DOHH2 (cell line): ENCODE data around the gene NHP2.
"Not testable (repeated sequence)": the region's sequence is repeated elsewhere in the genome, so short reads cannot be mapped to it uniquely, and the experiment has no call there.

ENCODE experiments used
- H3F3A ChIP-seq: fragments of 200-600 bp; sonication (generic), shearing (Covaris generic); 2 replicates; pipeline ENCODE4 v1.6.0; 2016; ENCODE audit warnings: antibody characterized with exemption, mild to moderate bottlenecking; ENCODE audit not compliant: control insufficient read depth, insufficient read depth
- H3K27ac ChIP-seq: fragments of 200-600 bp; sonication (generic); 2 replicates; pipeline ENCODE4 v1.5.1; 2014; ENCODE audit warnings: low read depth, mild to moderate bottlenecking, low read length, moderate library complexity
- H3K27me3 ChIP-seq: fragments of 200-600 bp; sonication (generic); 2 replicates; pipeline ENCODE4 v1.6.1; 2014; ENCODE audit warnings: mild to moderate bottlenecking, low read length, mixed read lengths; ENCODE audit not compliant: control insufficient read depth
- H3K36me3 ChIP-seq: fragments of 200-600 bp; sonication (generic); 2 replicates; pipeline ENCODE4 v1.6.1; 2014; ENCODE audit warnings: mild to moderate bottlenecking, low read length, moderate library complexity, mixed read lengths; ENCODE audit not compliant: control insufficient read depth
- H3K4me1 ChIP-seq: fragments of 200-600 bp; sonication (generic); 2 replicates; pipeline ENCODE4 v1.6.1; 2014; ENCODE audit warnings: mild to moderate bottlenecking, low read length, mixed read lengths; ENCODE audit not compliant: control insufficient read depth
- H3K4me2 ChIP-seq: fragments of 200-600 bp; sonication (generic); 2 replicates; pipeline ENCODE4 v1.6.0; 2014; ENCODE audit warnings: mild to moderate bottlenecking, low read length, moderate library complexity
- H3K4me3 ChIP-seq: fragments of 200-600 bp; sonication (generic); 2 replicates; pipeline ENCODE4 v1.5.1; 2014; ENCODE audit warnings: mild to moderate bottlenecking, low read length, mixed read lengths
- H3K79me2 ChIP-seq: fragments of 200-600 bp; sonication (generic); 2 replicates; pipeline ENCODE4 v1.6.1; 2014; ENCODE audit warnings: mild to moderate bottlenecking, low read length, mixed read lengths; ENCODE audit not compliant: control insufficient read depth
- H3K9me2 ChIP-seq: fragments of 200-600 bp; sonication (generic); replicated peaks from 2 replicates; pipeline ENCODE4 v1.6.1; 2014; ENCODE audit warnings: mild to moderate bottlenecking, low read length, mixed read lengths; ENCODE audit not compliant: control insufficient read depth
- H3K9me3 ChIP-seq: fragments of 200-600 bp; sonication (generic); 2 replicates; pipeline ENCODE4 v1.6.1; 2014; ENCODE audit warnings: antibody characterized with exemption, low read length, mixed read lengths; ENCODE audit not compliant: control insufficient read depth, insufficient read depth
- H4K20me1 ChIP-seq: fragments of 200-600 bp; sonication (generic); 2 replicates; pipeline ENCODE4 v1.6.0; 2014; ENCODE audit warnings: low read depth, mild to moderate bottlenecking, antibody characterized with exemption, low read length, moderate library complexity; ENCODE audit not compliant: control insufficient read depth, insufficient read depth
- EZH2phosphoT487 ChIP-seq: fragments of 200-600 bp; sonication (generic); IDR thresholded peaks from 2 replicates; pipeline ENCODE4 v1.6.1; 2017; ENCODE audit warnings: borderline replicate concordance, mild to moderate bottlenecking, antibody characterized with exemption, low read length, moderate library complexity, mixed read lengths
- TF ChIP-seq, protein P1 (sequence below): fragments of 200-600 bp; sonication (generic); IDR thresholded peaks from one replicate; pipeline ENCODE4 v1.5.1; 2014; ENCODE audit warnings: antibody characterized with exemption, mild to moderate bottlenecking, low read depth, low read length; ENCODE audit not compliant: poor library complexity, severe bottlenecking

Gene NHP2

DNA sequence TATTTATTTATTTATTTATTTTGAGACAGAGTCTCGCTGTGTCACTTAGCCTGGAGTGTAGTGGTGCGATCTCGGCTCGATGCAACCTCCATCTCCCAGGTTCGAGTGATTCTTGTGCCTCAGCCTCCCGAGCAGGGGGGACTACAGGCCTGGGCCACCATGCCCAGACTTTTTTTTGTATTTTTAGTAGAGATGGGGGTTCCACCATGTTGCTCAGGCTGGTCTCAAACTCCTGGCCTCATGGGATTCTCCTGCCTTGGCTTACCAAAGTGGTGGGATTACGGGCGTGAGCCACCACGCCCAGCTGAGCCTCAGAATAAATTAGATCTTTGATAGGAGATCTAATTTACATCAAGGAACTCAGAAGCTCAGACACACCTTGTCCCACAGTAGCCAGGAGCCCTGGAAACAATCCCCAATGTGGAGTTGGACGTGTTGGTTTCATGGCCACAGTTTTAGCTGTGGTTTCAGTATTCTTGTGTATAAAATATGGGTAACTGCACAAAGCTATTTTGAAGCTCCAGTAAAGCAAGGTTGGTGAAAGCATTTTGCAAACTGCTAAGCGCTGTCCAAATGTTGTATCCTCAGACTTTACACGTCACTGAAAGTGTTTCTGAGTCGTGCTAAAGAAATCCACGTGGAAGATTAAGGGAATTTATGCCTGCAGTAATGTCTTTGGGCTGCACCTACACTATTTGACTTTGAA lies 47.7 kb upstream of the NHP2 start:
- TF ChIP-seq, protein P1, sequence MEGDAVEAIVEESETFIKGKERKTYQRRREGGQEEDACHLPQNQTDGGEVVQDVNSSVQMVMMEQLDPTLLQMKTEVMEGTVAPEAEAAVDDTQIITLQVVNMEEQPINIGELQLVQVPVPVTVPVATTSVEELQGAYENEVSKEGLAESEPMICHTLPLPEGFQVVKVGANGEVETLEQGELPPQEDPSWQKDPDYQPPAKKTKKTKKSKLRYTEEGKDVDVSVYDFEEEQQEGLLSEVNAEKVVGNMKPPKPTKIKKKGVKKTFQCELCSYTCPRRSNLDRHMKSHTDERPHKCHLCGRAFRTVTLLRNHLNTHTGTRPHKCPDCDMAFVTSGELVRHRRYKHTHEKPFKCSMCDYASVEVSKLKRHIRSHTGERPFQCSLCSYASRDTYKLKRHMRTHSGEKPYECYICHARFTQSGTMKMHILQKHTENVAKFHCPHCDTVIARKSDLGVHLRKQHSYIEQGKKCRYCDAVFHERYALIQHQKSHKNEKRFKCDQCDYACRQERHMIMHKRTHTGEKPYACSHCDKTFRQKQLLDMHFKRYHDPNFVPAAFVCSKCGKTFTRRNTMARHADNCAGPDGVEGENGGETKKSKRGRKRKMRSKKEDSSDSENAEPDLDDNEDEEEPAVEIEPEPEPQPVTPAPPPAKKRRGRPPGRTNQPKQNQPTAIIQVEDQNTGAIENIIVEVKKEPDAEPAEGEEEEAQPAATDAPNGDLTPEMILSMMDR: no peak
- no peak for TF ChIP-seq EZH2phosphoT487
- peaks cover 12% of the 10 kb centered on the region for H3K4me1 ChIP-seq
- H3K79me2 ChIP-seq: peaks cover 34% of the 10 kb centered on the region
- H3K9me2 ChIP-seq: no peaks in the 10 kb centered on the region
- H3K27me3 ChIP-seq: no peaks in the 10 kb centered on the region
- no peaks in the 10 kb centered on the region for H3K9me3 ChIP-seq
- peaks cover 17% of the 10 kb centered on the region for H3K36me3 ChIP-seq
- H3K4me2 ChIP-seq: no peak overlapping the region
- no peak overlapping the region for H3K4me3 ChIP-seq
- peaks cover 11% of the 10 kb centered on the region for H3F3A ChIP-seq
- H3K27ac ChIP-seq: no peak overlapping the region
- H4K20me1 ChIP-seq: peaks cover 11% of the 10 kb centered on the region

DNA sequence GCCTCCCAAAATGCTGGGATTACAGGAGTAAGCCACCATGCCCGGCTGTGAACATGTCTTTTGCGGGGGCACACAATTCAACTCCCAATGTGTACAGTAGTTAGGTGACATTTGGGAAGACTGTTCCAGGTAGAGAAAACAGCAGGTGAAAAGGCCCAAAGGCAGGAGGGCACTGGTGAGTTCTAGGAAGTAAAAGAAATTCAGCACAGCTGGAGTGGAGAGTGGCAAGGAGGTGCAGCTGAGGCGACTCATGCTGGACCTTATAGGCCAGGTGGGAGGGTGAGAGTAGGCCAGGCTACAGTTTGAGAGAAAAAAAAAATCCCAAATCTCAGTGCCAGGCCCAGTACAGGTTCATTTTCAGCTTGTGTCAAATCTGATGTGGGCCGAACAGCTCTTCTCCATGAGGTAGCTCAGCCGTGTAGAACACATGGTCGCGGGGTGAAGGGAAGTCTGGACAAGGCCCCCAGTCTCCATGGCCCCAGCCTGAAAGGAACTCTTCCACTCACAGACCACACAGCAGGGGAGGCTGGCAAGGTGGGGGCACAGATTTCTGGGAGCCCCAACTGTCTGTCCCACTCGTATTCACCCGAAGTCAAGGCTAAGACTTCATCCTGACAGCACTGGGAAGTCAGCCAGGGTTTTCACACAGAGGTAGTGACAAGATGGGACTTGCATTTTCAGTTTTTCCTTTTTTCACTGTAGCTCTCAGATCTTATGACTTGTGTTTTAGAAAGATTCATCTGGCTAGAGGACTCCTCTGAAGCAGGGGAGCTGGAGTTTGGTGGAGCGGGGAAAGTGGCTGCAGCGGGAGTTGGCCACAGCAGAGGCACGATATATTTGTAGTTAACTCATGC lies 46.1 kb upstream of the NHP2 start:
- peaks cover 7% of the 10 kb centered on the region for H3K27me3 ChIP-seq
- H3K4me1 ChIP-seq: 0 out of 2 replicates have a peak, but pooled peaks cover 4% of the 10 kb centered on the region
- no peaks in the 10 kb centered on the region for H3K9me3 ChIP-seq
- peaks cover 4% of the 10 kb centered on the region for H3K36me3 ChIP-seq
- H4K20me1 ChIP-seq: no peaks in the 10 kb centered on the region
- no peak for TF ChIP-seq EZH2phosphoT487
- TF ChIP-seq, protein P1: no peak
- no peaks in the 10 kb centered on the region; the same call in 1 of the 2 replicates for H3F3A ChIP-seq
- peaks cover 19% of the 10 kb centered on the region for H3K79me2 ChIP-seq
- H3K27ac ChIP-seq: no peak overlapping the region
- no peak overlapping the region for H3K4me3 ChIP-seq
- no peaks in the 10 kb centered on the region for H3K9me2 ChIP-seq
- H3K4me2 ChIP-seq: no peak overlapping the region

DNA sequence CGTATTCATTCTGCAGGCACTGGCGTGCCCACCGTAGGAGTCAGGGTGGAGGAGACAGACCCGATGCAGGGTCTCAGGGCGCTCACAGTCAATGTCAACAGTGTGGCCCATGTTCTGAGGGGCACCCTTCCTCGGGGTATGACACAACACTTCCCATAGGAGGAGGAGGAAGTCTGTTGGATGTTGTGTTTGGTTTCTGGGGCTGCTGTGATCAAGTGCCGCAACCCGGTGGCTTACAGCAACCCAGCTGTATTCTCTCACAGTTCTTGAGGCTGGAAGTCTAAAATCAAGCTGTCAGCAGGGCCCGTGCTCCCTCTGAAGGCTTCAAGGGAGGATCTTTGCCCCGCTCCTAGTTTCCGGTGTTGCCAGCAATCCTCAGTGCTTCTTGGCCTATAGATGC lies 45.0 kb upstream of the NHP2 start:
- Histone ChIP-seq H3K36me3 (no peaks in the 10 kb centered on the region), H3K79me2 (peaks cover 8% of the 10 kb centered on the region), H3K27me3 (peaks cover 18% of the 10 kb centered on the region), H3K9me2 (no peaks in the 10 kb centered on the region), H3K9me3 (no peaks in the 10 kb centered on the region), H3K4me2 (no peak overlapping the region), H3K4me1 (peaks cover 8% of the 10 kb centered on the region; the same call in 1 of the 2 replicates), H3K27ac (no peak overlapping the region), H3F3A (no peaks in the 10 kb centered on the region; the same call in 1 of the 2 replicates), H4K20me1 (no peaks in the 10 kb centered on the region), H3K4me3 (no peak overlapping the region)
- TF ChIP-seq, protein P1: no peak
- no peak for TF ChIP-seq EZH2phosphoT487

DNA sequence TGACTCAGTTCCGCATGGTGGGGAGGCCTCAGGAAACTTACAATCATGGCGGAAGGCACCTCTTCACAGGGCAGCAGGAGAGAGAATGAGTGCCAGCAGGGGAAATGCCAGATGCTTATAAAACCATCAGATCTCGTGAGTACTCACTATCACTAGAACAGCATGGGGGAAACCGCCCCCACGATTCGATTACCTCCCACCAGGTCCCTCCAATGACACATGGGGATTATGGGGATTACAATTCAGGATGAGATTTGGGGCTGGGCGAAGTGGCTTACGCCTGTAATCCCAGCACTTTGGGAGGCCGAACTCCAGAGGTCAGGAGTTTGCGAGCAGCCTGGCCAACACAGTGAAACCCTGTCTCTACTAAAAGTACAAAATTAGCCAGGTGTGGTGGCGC lies 44.5 kb upstream of the NHP2 start:
- H3K9me2 ChIP-seq, H3F3A ChIP-seq, H3K4me1 ChIP-seq, H3K4me3 ChIP-seq, H3K9me3 ChIP-seq, H3K27ac ChIP-seq, H3K79me2 ChIP-seq, H4K20me1 ChIP-seq, H3K36me3 ChIP-seq, H3K4me2 ChIP-seq: not testable (repeated sequence)
- H3K27me3 ChIP-seq: peaks cover 21% of the 10 kb centered on the region
